COR-L47 (cell line): ENCODE data around the gene DCAF8.

ENCODE experiments used
- DNase-seq: peaks from one replicate; lab custom pipeline; 2025; lab: John Stamatoyannopoulos, UW

Gene DCAF8

GRCh38 chr1:160225345-160225744, 37.0 kb downstream of the DCAF8 start:
- no peak for DNase-seq

GRCh38 chr1:160224606-160225005, 37.7 kb downstream of the DCAF8 start:
- DNase-seq, result no peak

GRCh38 chr1:160222546-160222945, 39.8 kb downstream of the DCAF8 start:
- no peak for DNase-seq

- DNase-seq, result no peak
Observed at GRCh38 chr1:160221089-160221488, 41.3 kb downstream of the DCAF8 start.

GRCh38 chr1:160220301-160220700, 42.0 kb downstream of the DCAF8 start:
- no peak for DNase-seq

GRCh38 chr1:160219062-160219929, 43.1 kb downstream of the DCAF8 start:
- DNase-seq, result peak; percentile 22

GRCh38 chr1:160217481-160218051, 44.8 kb downstream of the DCAF8 start:
- DNase-seq, result peak; percentile 30

GRCh38 chr1:160216301-160216700, 46.0 kb downstream of the DCAF8 start:
- DNase-seq, result no peak

GRCh38 chr1:160214481-160215140, 47.7 kb downstream of the DCAF8 start:
- no peak for DNase-seq

GRCh38 chr1:160211046-160211790, 51.1 kb downstream of the DCAF8 start:
- DNase-seq, result no peak

GRCh38 chr1:160210561-160210960, 51.8 kb downstream of the DCAF8 start:
- DNase-seq, result no peak

- DNase-seq, result no peak
Observed at GRCh38 chr1:160209321-160210046, 52.9 kb downstream of the DCAF8 start.

- DNase-seq, result no peak
Observed at GRCh38 chr1:160208557-160209320, 53.6 kb downstream of the DCAF8 start.

- DNase-seq, result no peak
Observed at GRCh38 chr1:160207771-160208556, 54.4 kb downstream of the DCAF8 start.

- DNase-seq, result no peak
Observed at GRCh38 chr1:160207118-160207650, 55.2 kb downstream of the DCAF8 start.

GRCh38 chr1:160206421-160207117, 55.8 kb downstream of the DCAF8 start:
- peak; percentile 44 for DNase-seq

- no peak for DNase-seq
Observed at GRCh38 chr1:160206036-160206389, 56.3 kb downstream of the DCAF8 start.

- peak; percentile 55 for DNase-seq
Observed at GRCh38 chr1:160205242-160206035, 56.9 kb downstream of the DCAF8 start, which contains the start of gene PEA15. TSS of gene PEA15 (plus strand) at chr1:160205384. CDS start at chr1:160211545, 6,161 bp downstream.
